Peyer's patch (tissue), 4 donors: Measurements from ENCODE around the gene ZBTB8A. TPM values are rescaled to one million over a fixed set of nuclear protein-coding genes. Genes with fewer than 3 reads are reported as not detected.
"Not testable (repeated sequence)": the region's sequence is repeated elsewhere in the genome, so short reads cannot be mapped to it uniquely, and the experiment has no call there.

Source experiments
- DNase-seq, 3 donors: peaks; one replicate each; pipeline ENCODE4 v3.0.0-alpha.2; 2017 to 2019
- H3K27ac ChIP-seq, 4 donors: fragments of 200-600 bp; sonication (generic); one replicate each; pipeline ENCODE4 v1.5.1; 2016 to 2019
- H3K27me3 ChIP-seq, 2 donors: fragments of 200-600 bp; sonication (generic); one replicate each; pipeline ENCODE4 v1.5.1; 2019
- H3K36me3 ChIP-seq, 3 donors: fragments of 200-600 bp; sonication (generic); one replicate each; pipeline ENCODE4 v1.5.1; 2016 to 2019
- H3K4me1 ChIP-seq, 4 donors: fragments of 200-600 bp; sonication (generic); one replicate each; pipeline ENCODE4 v1.5.1; 2016 to 2019
- H3K4me3 ChIP-seq, 4 donors: fragments of 200-600 bp; sonication (generic); 1 replicate in 3 of 4; 2 replicates in 1 of 4; pipeline ENCODE4 v1.5.1; 2016 to 2019; ENCODE audit warnings: mild to moderate bottlenecking in 1 of 4
- H3K9me3 ChIP-seq, 4 donors: fragments of 200-600 bp; sonication (generic); one replicate each; pipeline ENCODE4 v1.5.1; 2016 to 2019; ENCODE audit warnings: mild to moderate bottlenecking in 1 of 4
- POLR2A ChIP-seq, 2 donors: fragments of 450-650 bp; IDR thresholded peaks; one replicate each; pipeline ENCODE4 v1.5.1; 2017; ENCODE audit warnings: antibody characterized with exemption in 2 of 2, mild to moderate bottlenecking in 2 of 2, moderate library complexity in 2 of 2
- total RNA-seq, 4 donors: library from RNA; depleted of rRNA; stranded (reverse); fragments of >200 nt; gene quantifications; one replicate each; pipeline ENCODE4 v1.1.0, GENCODE V29; 2016
- TF ChIP-seq, protein P1 (sequence below), 6 experiments: fragments of 450-650 bp in 4 of 6; fragments of 200-600 bp in 2 of 6; sonication (generic) in 1 of 6; IDR thresholded peaks; one replicate each; pipeline ENCODE4 v1.5.1; 2017 to 2019; ENCODE audit warnings: antibody characterized with exemption in 6 of 6, mild to moderate bottlenecking in 3 of 6, moderate library complexity in 1 of 6

The ZBTB8A gene
- total RNA-seq, 4 donors from 2014 or later: 2.3 to 5.8 (median 4.7) TPM

DNA sequence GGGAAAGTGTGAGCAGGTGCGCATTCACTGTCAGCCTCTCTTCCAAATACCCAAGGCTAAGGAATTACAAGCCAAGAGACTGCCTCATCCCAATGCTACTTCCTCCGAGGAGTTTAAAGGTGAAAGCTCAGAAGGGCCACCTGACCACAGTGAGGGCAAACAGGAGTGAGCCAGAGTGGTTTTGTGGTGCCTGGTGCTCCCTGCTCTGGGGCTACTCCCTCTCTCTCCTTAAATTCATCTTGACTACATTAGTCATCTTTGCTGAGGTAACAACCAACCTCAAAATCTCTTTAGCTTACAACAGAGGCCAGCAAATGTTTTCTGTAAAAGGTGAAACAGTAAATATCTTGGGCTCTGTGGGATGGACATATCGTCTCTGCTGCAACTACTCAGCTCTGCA lies 14.2 kb upstream of the ZBTB8A start:
- H3K9me3 ChIP-seq: no peaks in the 10 kb centered on the region
- no peaks in the 10 kb centered on the region for H3K27me3 ChIP-seq
- H3K36me3 ChIP-seq: no peaks in the 10 kb centered on the region
- H3K4me3 ChIP-seq: no peak overlapping the region
- TF ChIP-seq POLR2A (IDR thresholded peaks at IDR 0.05): no peak
- TF ChIP-seq, protein P1, sequence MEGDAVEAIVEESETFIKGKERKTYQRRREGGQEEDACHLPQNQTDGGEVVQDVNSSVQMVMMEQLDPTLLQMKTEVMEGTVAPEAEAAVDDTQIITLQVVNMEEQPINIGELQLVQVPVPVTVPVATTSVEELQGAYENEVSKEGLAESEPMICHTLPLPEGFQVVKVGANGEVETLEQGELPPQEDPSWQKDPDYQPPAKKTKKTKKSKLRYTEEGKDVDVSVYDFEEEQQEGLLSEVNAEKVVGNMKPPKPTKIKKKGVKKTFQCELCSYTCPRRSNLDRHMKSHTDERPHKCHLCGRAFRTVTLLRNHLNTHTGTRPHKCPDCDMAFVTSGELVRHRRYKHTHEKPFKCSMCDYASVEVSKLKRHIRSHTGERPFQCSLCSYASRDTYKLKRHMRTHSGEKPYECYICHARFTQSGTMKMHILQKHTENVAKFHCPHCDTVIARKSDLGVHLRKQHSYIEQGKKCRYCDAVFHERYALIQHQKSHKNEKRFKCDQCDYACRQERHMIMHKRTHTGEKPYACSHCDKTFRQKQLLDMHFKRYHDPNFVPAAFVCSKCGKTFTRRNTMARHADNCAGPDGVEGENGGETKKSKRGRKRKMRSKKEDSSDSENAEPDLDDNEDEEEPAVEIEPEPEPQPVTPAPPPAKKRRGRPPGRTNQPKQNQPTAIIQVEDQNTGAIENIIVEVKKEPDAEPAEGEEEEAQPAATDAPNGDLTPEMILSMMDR (IDR thresholded peaks at IDR 0.05): no peak
- no peak for DNase-seq
- peaks cover 0 to 5% (median 0%) of the 10 kb centered on the region in 4 donors for H3K4me1 ChIP-seq
- no peak overlapping the region for H3K27ac ChIP-seq

DNA sequence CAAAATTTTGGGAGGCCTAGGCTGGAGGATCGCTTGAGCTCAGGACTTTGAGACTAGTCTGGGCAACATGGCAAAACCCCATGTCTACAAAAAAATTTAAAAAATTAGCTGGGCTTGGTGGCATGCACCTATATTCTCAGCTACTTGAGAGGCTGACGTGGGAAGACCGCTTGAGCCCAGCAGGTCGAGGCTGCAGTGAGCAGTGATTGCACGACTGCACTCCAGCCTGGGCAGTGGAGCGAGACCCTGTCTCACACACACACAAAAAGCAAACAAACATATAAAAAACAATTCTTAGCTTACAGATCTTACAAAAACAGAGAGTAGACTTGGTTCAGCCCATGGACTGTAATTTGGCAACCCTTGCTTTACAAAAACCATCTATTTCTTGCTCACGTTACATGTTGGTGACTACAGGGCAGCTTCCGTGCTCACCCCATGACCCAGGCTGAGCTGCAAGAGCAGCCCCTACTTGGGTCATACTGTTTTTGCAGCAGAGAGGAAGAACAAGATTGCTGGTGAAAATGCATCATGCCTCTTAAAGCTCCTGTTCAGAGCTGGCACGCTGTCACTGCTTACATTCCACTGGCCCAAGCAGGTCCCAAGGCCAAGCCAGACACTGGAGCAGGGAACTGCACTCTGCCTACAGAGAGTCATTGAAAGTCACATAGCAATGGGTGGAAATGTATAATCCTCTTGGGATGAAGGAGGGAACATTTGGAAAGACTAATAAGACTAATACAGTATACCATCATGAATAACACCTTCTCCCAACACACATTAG lies 13.4 kb upstream of the ZBTB8A start:
- Histone ChIP-seq H3K4me3 (no peak overlapping the region), H3K4me1 (peaks cover 0 to under 1% (median 0%) of the 10 kb centered on the region in 4 donors), H3K27ac (no peak overlapping the region), H3K36me3 (no peaks in the 10 kb centered on the region), H3K9me3 (no peaks in the 10 kb centered on the region), H3K27me3 (no peaks in the 10 kb centered on the region)
- DNase-seq: no peak
- TF ChIP-seq, protein P1 (IDR thresholded peaks at IDR 0.05): no peak
- TF ChIP-seq POLR2A (IDR thresholded peaks at IDR 0.05): no peak

GRCh38 chr1:32528550-32528949 lies 10.7 kb upstream of the ZBTB8A start:
- not testable (repeated sequence) for H3K4me3 ChIP-seq, DNase-seq, H3K27ac ChIP-seq, H3K27me3 ChIP-seq, H3K36me3 ChIP-seq, H3K4me1 ChIP-seq, H3K9me3 ChIP-seq

GRCh38 chr1:32533792-32534327 lies 5.4 kb upstream of the ZBTB8A start:
- Histone ChIP-seq H3K27me3 (no peaks in the 10 kb centered on the region), H3K4me3 (no peak overlapping the region), H3K9me3 (no peaks in the 10 kb centered on the region), H3K36me3 (no peaks in the 10 kb centered on the region), H3K27ac (no peak overlapping the region), H3K4me1 (no peaks in the 10 kb centered on the region)
- DNase-seq: no peak
- no peak for TF ChIP-seq POLR2A (IDR thresholded peaks at IDR 0.05)
- TF ChIP-seq, protein P1 (IDR thresholded peaks at IDR 0.05): no peak

- Histone ChIP-seq H3K4me3 (no peak overlapping the region), H3K36me3 (no peaks in the 10 kb centered on the region), H3K9me3 (no peaks in the 10 kb centered on the region), H3K27ac (no peak overlapping the region), H3K27me3 (no peaks in the 10 kb centered on the region), H3K4me1 (peaks cover 0 to 8% (median 0%) of the 10 kb centered on the region in 4 donors)
- no peak for TF ChIP-seq POLR2A (IDR thresholded peaks at IDR 0.05)
- TF ChIP-seq, protein P1 (IDR thresholded peaks at IDR 0.05): no peak
- DNase-seq: no peak
Observed at GRCh38 chr1:32536117-32536516, 3.1 kb upstream of the ZBTB8A start.

- H3K27me3 ChIP-seq: no peaks in the 10 kb centered on the region
- H3K4me3 ChIP-seq: no peak overlapping the region
- H3K27ac ChIP-seq: no peak overlapping the region
- H3K9me3 ChIP-seq: no peaks in the 10 kb centered on the region
- no peak for DNase-seq
- no peak for TF ChIP-seq POLR2A (IDR thresholded peaks at IDR 0.05)
- TF ChIP-seq, protein P1 (IDR thresholded peaks at IDR 0.05): no peak
- no peaks in the 10 kb centered on the region for H3K36me3 ChIP-seq
- H3K4me1 ChIP-seq: peaks cover 0 to 8% (median 0%) of the 10 kb centered on the region in 4 donors
Observed at GRCh38 chr1:32536764-32537163, 2.5 kb upstream of the ZBTB8A start.
